HepG2 (cell line): ENCODE measurements around the gene TMEM200B. TPM values are rescaled to one million over a fixed set of nuclear protein-coding genes. Genes with fewer than 3 reads are reported as not detected.

Experiments used
- AHDC1 ChIP-seq: sonication (generic); formaldehyde crosslinking; IDR thresholded peaks from 2 replicates; pipeline ENCODE4 v1.5.1; 2020; ENCODE audit warnings: mild to moderate bottlenecking, missing genetic modification reagents, borderline replicate concordance
- ATF7-NPFF ChIP-seq: sonication (generic); formaldehyde crosslinking; IDR thresholded peaks from 2 replicates; pipeline ENCODE4 v1.8.1; 2023; ENCODE audit warnings: mild to moderate bottlenecking, low read depth, missing genetic modification reagents, moderate library complexity
- HNRNPK ChIP-seq: fragments of 200-400 bp; formaldehyde crosslinking; IDR thresholded peaks from 2 replicates; pipeline ENCODE4 v1.6.1; 2018; ENCODE audit warnings: low read length, low read depth, moderate library complexity, mild to moderate bottlenecking; ENCODE audit not compliant: poor library complexity, severe bottlenecking
- IRF2 ChIP-seq: IDR thresholded peaks from 2 replicates; pipeline ENCODE4 v1.6.1; 2018; ENCODE audit warnings: missing genetic modification reagents, missing compliant biosample characterization
- MAX ChIP-seq: IDR thresholded peaks from 2 replicates; pipeline ENCODE4 v1.6.1; 2012; ENCODE audit warnings: inconsistent platforms
- MXD3 ChIP-seq: IDR thresholded peaks from 2 replicates; pipeline ENCODE4 v1.6.1; 2016; ENCODE audit warnings: mild to moderate bottlenecking, missing biosample characterization, missing genetic modification reagents
- NFYC ChIP-seq: IDR thresholded peaks from 2 replicates; pipeline ENCODE4 v1.6.1; 2016; ENCODE audit warnings: missing genetic modification reagents, missing compliant biosample characterization
- PATZ1 ChIP-seq: sonication (generic); formaldehyde crosslinking; IDR thresholded peaks from 2 replicates; pipeline ENCODE4 v1.4.0; 2020; ENCODE audit warnings: missing genetic modification reagents
- RBM39 ChIP-seq: fragments of 200-400 bp; formaldehyde crosslinking; IDR thresholded peaks from one replicate; pipeline ENCODE4 v1.6.1; 2018; ENCODE audit warnings: antibody characterized with exemption, mild to moderate bottlenecking, low read depth, low read length; ENCODE audit not compliant: poor library complexity, severe bottlenecking
- SP2 ChIP-seq: sonication (generic); formaldehyde crosslinking; IDR thresholded peaks from 2 replicates; pipeline ENCODE4 v1.5.1; 2020; ENCODE audit warnings: mild to moderate bottlenecking, missing genetic modification reagents
- SSRP1 ChIP-seq: IDR thresholded peaks from 2 replicates; pipeline ENCODE4 v1.6.1; 2016; ENCODE audit warnings: control low read depth
- TBX2 ChIP-seq: sonication (generic); formaldehyde crosslinking; IDR thresholded peaks from 2 replicates; pipeline ENCODE4 v1.5.0; 2020; ENCODE audit warnings: missing genetic modification reagents, mild to moderate bottlenecking, borderline replicate concordance
- ZBTB7B ChIP-seq: sonication (generic); formaldehyde crosslinking; IDR thresholded peaks from 2 replicates; pipeline ENCODE4 v1.4.0; 2020; ENCODE audit warnings: missing genetic modification reagents
- ZFY ChIP-seq: sonication (generic); formaldehyde crosslinking; IDR thresholded peaks from 2 replicates; pipeline ENCODE4 v1.4.0; 2020; ENCODE audit warnings: missing genetic modification reagents
- ZNF274 ChIP-seq: sonication (generic); formaldehyde crosslinking; IDR thresholded peaks from 2 replicates; pipeline ENCODE4 v1.5.1; 2020; ENCODE audit warnings: mild to moderate bottlenecking, missing genetic modification reagents
- ZNF350 ChIP-seq: sonication (generic); formaldehyde crosslinking; IDR thresholded peaks from 2 replicates; pipeline ENCODE4 v1.4.0; 2020; ENCODE audit warnings: mild to moderate bottlenecking, low read depth, missing genetic modification reagents, borderline replicate concordance
- polyA plus RNA-seq, 8 experiments: library from polyadenylated mRNA; depleted of rRNA in 3 of 8; stranded (reverse) in 7 of 8; unstranded in 1 of 8; fragments of >200 nt; fragmentation: Illumina TruSeq in 4 of 8; extraction: Trizol in 4 of 8; gene quantifications; 2 replicates each; pipeline versions ENCODE4 v1.2.1 to v1.2.3, GENCODE V29; 2011 to 2016; ENCODE audit warnings: low read depth in 4 of 8, missing spikeins in 1 of 8, mixed read lengths in 1 of 8; ENCODE audit not compliant: insufficient read depth in 1 of 8
- total RNA-seq, 5 experiments: library from RNA; depleted of rRNA; stranded (reverse); fragments of >200 nt; fragmentation: Illumina TruSeq; extraction: Trizol; gene quantifications; 2 replicates each; pipeline ENCODE4 v1.2.3, GENCODE V29; 2016; ENCODE audit warnings: low read depth in 1 of 5

Gene TMEM200B
- total and polyA plus RNA-seq, 2 of the 13 experiments (the other 11 are each of a cell fraction or from before 2014, with no cell fraction given) = 1.1 to 1.4 TPM

- 0 out of 2 replicates have a peak, but pooled peaks have one; percentile 30 for TF ChIP-seq AHDC1
- no peak for TF ChIP-seq SSRP1
- no peak for TF ChIP-seq ATF7-NPFF (CRISPR knock-in tag)
- TF ChIP-seq HNRNPK = peak; percentile 54
- peak; percentile 47; the same call in 1 of the 2 replicates for TF ChIP-seq ZNF274
- peak; percentile 53; the same call in 1 of the 2 replicates for TF ChIP-seq TBX2 (CRISPR knock-in tag)
- TF ChIP-seq ZNF350 (CRISPR knock-in tag) = no peak
- peak; percentile 92 for TF ChIP-seq ZBTB7B (CRISPR knock-in tag)
- peak; percentile 55 for TF ChIP-seq MAX
- TF ChIP-seq IRF2 (CRISPR knock-in tag) = no peak; the same call in 1 of the 2 replicates
- no peak for TF ChIP-seq RBM39
- peak; percentile 9; the same call in 1 of the 2 replicates for TF ChIP-seq NFYC
- peak; percentile 57 for TF ChIP-seq ZFY (CRISPR knock-in tag)
- peak; percentile 86 for TF ChIP-seq PATZ1
- 0 out of 2 replicates have a peak, but pooled peaks have one; percentile 13 for TF ChIP-seq SP2 (CRISPR knock-in tag)
- TF ChIP-seq MXD3 = peak; percentile 5
- TF ChIP-seq, all 625 proteins: peak for 78
Measured at GRCh38 chr1:29124366-29125236, 898 bp upstream of the TMEM200B start (continued).
